Cardiac muscle cell (in vitro differentiated cells and primary cell): ENCODE results near the gene LTO1. TPM values are rescaled to one million over a fixed set of nuclear protein-coding genes. Genes with fewer than 3 reads are reported as not detected.

ENCODE experiments used
- DNase-seq, 2 donors: peaks; one replicate each; pipeline versions ENCODE4 v3.0.0 to v3.0.0-alpha.2; 2010 to 2017; ENCODE audit warnings: low read depth in 1 of 2, low spot score in 1 of 2
- H3K27ac ChIP-seq: fragments of 200-600 bp; sonication (generic); 2 replicates; pipeline ENCODE4 v1.5.1; 2016
- H3K27me3 ChIP-seq: fragments of 200-600 bp; sonication (generic); 2 replicates; pipeline ENCODE4 v1.6.0; 2016; ENCODE audit warnings: control low read depth
- H3K36me3 ChIP-seq: fragments of 200-600 bp; sonication (generic); 2 replicates; pipeline ENCODE4 v1.5.1; 2016; ENCODE audit warnings: control low read depth
- H3K4me1 ChIP-seq: fragments of 200-600 bp; sonication (generic); 2 replicates; pipeline ENCODE4 v1.8.1; 2017; ENCODE audit warnings: low read depth, mild to moderate bottlenecking, mixed run types
- H3K4me3 ChIP-seq: fragments of 200-600 bp; sonication (generic); 2 replicates; pipeline ENCODE4 v1.5.1; 2016; ENCODE audit warnings: mild to moderate bottlenecking
- H3K9me3 ChIP-seq: fragments of 200-600 bp; sonication (generic); 2 replicates; pipeline ENCODE4 v1.5.1; 2017; ENCODE audit warnings: low read depth, mild to moderate bottlenecking, control low read depth
- polyA plus RNA-seq: library from polyadenylated mRNA; unstranded; fragments of >200 nt; fragmentation: Nextera tagmentation; extraction: Ambion mirVana; gene quantifications from 2 replicates; pipeline ENCODE4 v1.2.1, GENCODE V29; 2016
- total RNA-seq: library from RNA; depleted of rRNA; stranded (reverse); fragments of >200 nt; gene quantifications from 2 replicates; pipeline ENCODE4 v1.2.3, GENCODE V29; 2016
- TF ChIP-seq, protein P1 (sequence below): IDR thresholded peaks from 2 replicates; pipeline ENCODE4 v1.5.1; 2012; ENCODE audit warnings: low read depth, mild to moderate bottlenecking, low read length

LTO1 gene
- total and polyA plus RNA-seq, 2 experiments from 2014 or later, result 23.0 to 26.2 TPM

DNA sequence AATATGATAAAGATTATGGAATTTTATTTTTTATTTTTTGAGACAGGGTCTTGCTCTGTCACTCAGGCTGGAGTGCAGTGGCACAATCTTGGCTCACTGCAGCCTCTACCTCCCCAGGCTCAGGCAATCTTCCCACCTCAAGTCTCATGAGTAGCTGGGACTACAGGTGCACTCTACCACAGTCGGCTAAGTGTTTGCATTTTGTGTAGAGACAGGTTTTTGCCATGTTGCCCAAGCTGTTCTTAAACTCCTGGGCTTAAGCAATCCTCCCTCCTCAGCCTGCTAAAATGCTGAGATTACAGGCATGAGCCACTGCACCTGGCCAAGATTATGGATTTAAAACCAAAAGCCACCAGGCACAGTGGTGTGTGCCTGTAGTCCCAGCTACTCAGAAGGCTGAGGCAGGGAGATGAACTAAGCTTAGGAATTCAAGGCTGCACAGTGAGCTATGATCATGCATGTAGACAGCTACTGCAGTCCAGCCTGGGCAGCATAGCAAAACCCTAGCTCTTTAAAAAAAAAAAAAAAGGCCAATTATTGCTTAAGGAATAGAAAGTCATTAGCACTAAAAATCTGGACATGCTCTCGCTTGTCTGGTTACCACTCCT, 54.4 kb downstream of the LTO1 start:
- DNase-seq, result no peak
- no peaks in the 10 kb centered on the region for H3K4me1 ChIP-seq
- H3K36me3 ChIP-seq, result no peaks in the 10 kb centered on the region
- TF ChIP-seq, protein P1, sequence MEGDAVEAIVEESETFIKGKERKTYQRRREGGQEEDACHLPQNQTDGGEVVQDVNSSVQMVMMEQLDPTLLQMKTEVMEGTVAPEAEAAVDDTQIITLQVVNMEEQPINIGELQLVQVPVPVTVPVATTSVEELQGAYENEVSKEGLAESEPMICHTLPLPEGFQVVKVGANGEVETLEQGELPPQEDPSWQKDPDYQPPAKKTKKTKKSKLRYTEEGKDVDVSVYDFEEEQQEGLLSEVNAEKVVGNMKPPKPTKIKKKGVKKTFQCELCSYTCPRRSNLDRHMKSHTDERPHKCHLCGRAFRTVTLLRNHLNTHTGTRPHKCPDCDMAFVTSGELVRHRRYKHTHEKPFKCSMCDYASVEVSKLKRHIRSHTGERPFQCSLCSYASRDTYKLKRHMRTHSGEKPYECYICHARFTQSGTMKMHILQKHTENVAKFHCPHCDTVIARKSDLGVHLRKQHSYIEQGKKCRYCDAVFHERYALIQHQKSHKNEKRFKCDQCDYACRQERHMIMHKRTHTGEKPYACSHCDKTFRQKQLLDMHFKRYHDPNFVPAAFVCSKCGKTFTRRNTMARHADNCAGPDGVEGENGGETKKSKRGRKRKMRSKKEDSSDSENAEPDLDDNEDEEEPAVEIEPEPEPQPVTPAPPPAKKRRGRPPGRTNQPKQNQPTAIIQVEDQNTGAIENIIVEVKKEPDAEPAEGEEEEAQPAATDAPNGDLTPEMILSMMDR, result no peak
- no peak overlapping the region for H3K27ac ChIP-seq
- H3K27me3 ChIP-seq, result no peaks in the 10 kb centered on the region
- no peaks in the 10 kb centered on the region for H3K9me3 ChIP-seq
- H3K4me3 ChIP-seq, result no peak overlapping the region

DNA sequence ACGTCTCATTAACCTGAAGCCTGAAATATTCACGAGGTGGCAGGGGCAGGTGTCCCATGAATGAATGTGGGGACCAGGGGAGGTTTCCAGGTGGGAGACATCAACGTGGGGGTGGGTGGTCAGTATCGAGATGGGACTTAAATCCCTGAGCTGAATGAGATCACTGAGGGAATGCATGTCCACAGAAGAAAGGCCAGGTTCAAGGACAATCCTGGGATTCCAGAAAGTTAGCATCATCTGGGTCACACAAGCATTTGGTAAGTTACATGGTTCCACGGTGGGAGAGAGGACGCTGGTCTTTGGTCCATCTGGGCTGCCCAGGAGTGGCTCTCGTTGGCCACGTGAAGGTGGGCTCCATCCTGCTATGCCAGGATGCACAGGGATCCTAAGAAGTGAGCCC, 56.9 kb downstream of the LTO1 start:
- Histone ChIP-seq H3K36me3 (no peaks in the 10 kb centered on the region), H3K27ac (no peak overlapping the region), H3K4me3 (no peak overlapping the region), H3K27me3 (no peaks in the 10 kb centered on the region), H3K4me1 (no peaks in the 10 kb centered on the region), H3K9me3 (no peaks in the 10 kb centered on the region)
- TF ChIP-seq, protein P1, result no peak
- no peak for DNase-seq

DNA sequence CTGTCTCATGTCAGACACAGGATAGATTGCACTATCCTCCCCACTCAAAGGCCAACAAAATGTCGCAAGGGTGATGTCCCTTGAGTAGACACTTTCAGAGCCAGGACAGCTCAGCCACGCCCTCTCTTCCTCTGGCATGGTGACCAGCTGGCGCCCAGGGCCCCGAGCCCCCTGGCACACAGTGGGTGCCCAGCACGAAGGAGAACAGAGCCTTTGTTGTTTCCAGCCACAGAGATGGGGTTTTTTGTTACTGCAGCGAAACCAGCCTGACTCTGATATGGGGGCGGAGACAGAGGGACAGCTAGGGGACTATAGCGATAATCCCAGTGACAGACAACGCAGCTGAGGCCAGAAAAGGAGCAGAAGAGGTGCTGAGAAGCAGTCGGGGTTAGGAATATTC, 57.5 kb downstream of the LTO1 start:
- Histone ChIP-seq H3K36me3 (no peaks in the 10 kb centered on the region), H3K27ac (no peak overlapping the region), H3K9me3 (no peaks in the 10 kb centered on the region), H3K4me1 (no peaks in the 10 kb centered on the region), H3K27me3 (no peaks in the 10 kb centered on the region), H3K4me3 (no peak overlapping the region)
- TF ChIP-seq, protein P1, result no peak
- no peak for DNase-seq

DNA sequence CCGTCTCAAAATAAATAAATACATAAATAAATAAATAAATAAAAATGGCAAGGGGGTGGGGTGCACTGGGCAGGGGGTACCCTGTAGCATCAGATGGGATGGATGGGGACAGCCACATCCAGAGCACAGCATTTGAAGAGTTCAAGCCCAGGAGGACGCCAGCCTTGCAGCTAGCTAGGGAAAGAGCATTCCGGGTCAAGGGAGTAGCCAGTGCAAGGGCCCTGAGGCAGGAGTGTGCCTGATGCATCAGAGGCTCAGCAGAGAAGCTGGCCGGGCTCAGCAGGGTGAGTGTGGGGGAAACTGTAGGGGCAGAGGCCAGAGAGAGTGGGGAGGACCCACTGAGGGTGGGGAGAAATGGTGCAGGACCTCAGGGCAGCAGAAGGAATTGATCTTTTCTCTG, 57.9 kb downstream of the LTO1 start:
- no peaks in the 10 kb centered on the region for H3K27me3 ChIP-seq
- H3K9me3 ChIP-seq, result no peaks in the 10 kb centered on the region
- H3K36me3 ChIP-seq, result no peaks in the 10 kb centered on the region
- no peak for DNase-seq
- TF ChIP-seq, protein P1, result no peak
- H3K4me1 ChIP-seq, result no peaks in the 10 kb centered on the region
- H3K27ac ChIP-seq, result no peak overlapping the region
- H3K4me3 ChIP-seq, result no peak overlapping the region

Other genes starting within 250 kb of the LTO1 start
- gene LINC01488, start 193.7 kb downstream of the LTO1 start, total RNA-seq, result 0.88 and 1.6 TPM in 2 replicates
- gene LINC01488, start 193.7 kb downstream of the LTO1 start, polyA plus RNA-seq, result 1.1 and 1.5 TPM in 2 replicates
- gene CCND1, start 34.2 kb downstream of the LTO1 start, total RNA-seq, result 29.2 and 36.5 TPM in 2 replicates
- 20.1 and 41.6 TPM in 2 replicates for gene CCND1, start 34.2 kb downstream of the LTO1 start, polyA plus RNA-seq
- gene FGF19, start 28.7 kb upstream of the LTO1 start, total RNA-seq, result not detected in 2 replicates
- not detected in 2 replicates for gene FGF19, start 28.7 kb upstream of the LTO1 start, polyA plus RNA-seq
- gene FGF4, start 100.0 kb upstream of the LTO1 start, total RNA-seq, result not detected in 2 replicates
- not detected in 2 replicates for gene FGF4, start 100.0 kb upstream of the LTO1 start, polyA plus RNA-seq
- gene FGF3, start 144.1 kb upstream of the LTO1 start, total RNA-seq, result 0.77 TPM in 1 of 2 replicates, not detected in the other
- gene FGF3, start 144.1 kb upstream of the LTO1 start, polyA plus RNA-seq, result not detected in 2 replicates